ENCODE results near the gene ABLIM3.

Gene ABLIM3

GRCh38 chr5:149237662-149238061 lies 96.4 kb downstream of the ABLIM3 start:
- peaks cover 0 to 5% of the 10 kb centered on the region in 2 donors for H3K36me3 ChIP-seq (ENCODE audit: control insufficient read depth in 2 of 2, insufficient read depth in 2 of 2, low read length in 2 of 2)
- peaks cover 2 to 10% of the 10 kb centered on the region in 2 donors for H3K27me3 ChIP-seq (ENCODE audit: control insufficient read depth in 1 of 2, insufficient read depth in 2 of 2, low read length in 2 of 2)
- H3K4me3 ChIP-seq (ENCODE audit: low read length in 2 of 2) = no peak overlapping the region
- no peak overlapping the region for H3K27ac ChIP-seq (ENCODE audit: low read length)
- no peaks in the 10 kb centered on the region for H3K9me3 ChIP-seq (ENCODE audit: control insufficient read depth in 2 of 2, low read length in 2 of 2)
- H3K9ac ChIP-seq (ENCODE audit: low read length in 2 of 2) = no peak overlapping the region
- no peaks in the 10 kb centered on the region for H3K4me1 ChIP-seq (ENCODE audit: control insufficient read depth, insufficient read depth, low read length)

- H3K27me3 ChIP-seq (ENCODE audit: control insufficient read depth in 1 of 2, insufficient read depth in 2 of 2, low read length in 2 of 2) = peaks cover 2 to 7% of the 10 kb centered on the region in 2 donors
- H3K9ac ChIP-seq (ENCODE audit: low read length in 2 of 2) = no peak overlapping the region
- peaks cover 0 to 5% of the 10 kb centered on the region in 2 donors for H3K36me3 ChIP-seq (ENCODE audit: control insufficient read depth in 2 of 2, insufficient read depth in 2 of 2, low read length in 2 of 2)
- no peaks in the 10 kb centered on the region for H3K4me1 ChIP-seq (ENCODE audit: control insufficient read depth, insufficient read depth, low read length)
- H3K4me3 ChIP-seq (ENCODE audit: low read length in 2 of 2) = no peak overlapping the region
- no peaks in the 10 kb centered on the region for H3K9me3 ChIP-seq (ENCODE audit: control insufficient read depth in 2 of 2, low read length in 2 of 2)
- no peak overlapping the region for H3K27ac ChIP-seq (ENCODE audit: low read length)
Observed at GRCh38 chr5:149238540-149238939, 97.2 kb downstream of the ABLIM3 start.

- Histone ChIP-seq H3K27me3 (ENCODE audit: control insufficient read depth in 1 of 2, insufficient read depth in 2 of 2, low read length in 2 of 2) (peaks cover 2 to 7% of the 10 kb centered on the region in 2 donors), H3K4me1 (ENCODE audit: control insufficient read depth, insufficient read depth, low read length) (no peaks in the 10 kb centered on the region), H3K27ac (ENCODE audit: low read length) (no peak overlapping the region), H3K9ac (ENCODE audit: low read length in 2 of 2) (no peak overlapping the region), H3K9me3 (ENCODE audit: control insufficient read depth in 2 of 2, low read length in 2 of 2) (no peaks in the 10 kb centered on the region), H3K36me3 (ENCODE audit: control insufficient read depth in 2 of 2, insufficient read depth in 2 of 2, low read length in 2 of 2) (peaks cover 0 to 2% of the 10 kb centered on the region in 2 donors), H3K4me3 (ENCODE audit: low read length in 2 of 2) (no peak overlapping the region)
Observed at GRCh38 chr5:149239917-149240316, 98.6 kb downstream of the ABLIM3 start.

GRCh38 chr5:149240354-149240998 lies 99.2 kb downstream of the ABLIM3 start:
- Histone ChIP-seq H3K27ac (ENCODE audit: low read length) (no peak overlapping the region), H3K27me3 (ENCODE audit: control insufficient read depth in 1 of 2, insufficient read depth in 2 of 2, low read length in 2 of 2) (peaks cover 2 to 5% of the 10 kb centered on the region in 2 donors), H3K9ac (ENCODE audit: low read length in 2 of 2) (no peak overlapping the region), H3K4me1 (ENCODE audit: control insufficient read depth, insufficient read depth, low read length) (no peaks in the 10 kb centered on the region), H3K9me3 (ENCODE audit: control insufficient read depth in 2 of 2, low read length in 2 of 2) (no peaks in the 10 kb centered on the region), H3K36me3 (ENCODE audit: control insufficient read depth in 2 of 2, insufficient read depth in 2 of 2, low read length in 2 of 2) (peaks cover 0 to 2% of the 10 kb centered on the region in 2 donors), H3K4me3 (ENCODE audit: low read length in 2 of 2) (no peak overlapping the region)

GRCh38 chr5:149242339-149242738 lies 101.0 kb downstream of the ABLIM3 start:
- Histone ChIP-seq H3K36me3 (ENCODE audit: control insufficient read depth in 2 of 2, insufficient read depth in 2 of 2, low read length in 2 of 2) (peaks cover 0 to 2% of the 10 kb centered on the region in 2 donors), H3K4me1 (ENCODE audit: control insufficient read depth, insufficient read depth, low read length) (no peaks in the 10 kb centered on the region), H3K27me3 (ENCODE audit: control insufficient read depth in 1 of 2, insufficient read depth in 2 of 2, low read length in 2 of 2) (peaks cover 0 to 2% of the 10 kb centered on the region in 2 donors), H3K9me3 (ENCODE audit: control insufficient read depth in 2 of 2, low read length in 2 of 2) (no peaks in the 10 kb centered on the region), H3K27ac (ENCODE audit: low read length) (no peak overlapping the region), H3K9ac (ENCODE audit: low read length in 2 of 2) (no peak overlapping the region), H3K4me3 (ENCODE audit: low read length in 2 of 2) (no peak overlapping the region)

GRCh38 chr5:149246906-149247305 lies 105.6 kb downstream of the ABLIM3 start:
- H3K27me3 ChIP-seq (ENCODE audit: control insufficient read depth in 1 of 2, insufficient read depth in 2 of 2, low read length in 2 of 2) = no peaks in the 10 kb centered on the region
- H3K4me1 ChIP-seq (ENCODE audit: control insufficient read depth, insufficient read depth, low read length) = no peaks in the 10 kb centered on the region
- no peaks in the 10 kb centered on the region for H3K36me3 ChIP-seq (ENCODE audit: control insufficient read depth in 2 of 2, insufficient read depth in 2 of 2, low read length in 2 of 2)
- H3K4me3 ChIP-seq (ENCODE audit: low read length in 2 of 2) = no peak overlapping the region
- no peak overlapping the region for H3K27ac ChIP-seq (ENCODE audit: low read length)
- no peak overlapping the region for H3K9ac ChIP-seq (ENCODE audit: low read length in 2 of 2)
- no peaks in the 10 kb centered on the region for H3K9me3 ChIP-seq (ENCODE audit: control insufficient read depth in 2 of 2, low read length in 2 of 2)

- Histone ChIP-seq H3K36me3 (ENCODE audit: control insufficient read depth in 2 of 2, insufficient read depth in 2 of 2, low read length in 2 of 2) (no peaks in the 10 kb centered on the region), H3K9ac (ENCODE audit: low read length in 2 of 2) (no peak overlapping the region), H3K27ac (ENCODE audit: low read length) (no peak overlapping the region), H3K4me3 (ENCODE audit: low read length in 2 of 2) (no peak overlapping the region), H3K4me1 (ENCODE audit: control insufficient read depth, insufficient read depth, low read length) (no peaks in the 10 kb centered on the region), H3K27me3 (ENCODE audit: control insufficient read depth in 1 of 2, insufficient read depth in 2 of 2, low read length in 2 of 2) (no peaks in the 10 kb centered on the region), H3K9me3 (ENCODE audit: control insufficient read depth in 2 of 2, low read length in 2 of 2) (no peaks in the 10 kb centered on the region)
Observed at GRCh38 chr5:149247726-149248125, 106.4 kb downstream of the ABLIM3 start.

- Histone ChIP-seq H3K4me3 (ENCODE audit: low read length in 2 of 2) (no peak overlapping the region), H3K36me3 (ENCODE audit: control insufficient read depth in 2 of 2, insufficient read depth in 2 of 2, low read length in 2 of 2) (no peaks in the 10 kb centered on the region), H3K27me3 (ENCODE audit: control insufficient read depth in 1 of 2, insufficient read depth in 2 of 2, low read length in 2 of 2) (peaks cover 0 to 2% of the 10 kb centered on the region in 2 donors), H3K4me1 (ENCODE audit: control insufficient read depth, insufficient read depth, low read length) (no peaks in the 10 kb centered on the region), H3K27ac (ENCODE audit: low read length) (no peak overlapping the region), H3K9ac (ENCODE audit: low read length in 2 of 2) (no peak overlapping the region), H3K9me3 (ENCODE audit: control insufficient read depth in 2 of 2, low read length in 2 of 2) (no peaks in the 10 kb centered on the region)
Observed at GRCh38 chr5:149251546-149251945, 110.3 kb downstream of the ABLIM3 start.

- no peak overlapping the region for H3K27ac ChIP-seq (ENCODE audit: low read length)
- no peaks in the 10 kb centered on the region for H3K36me3 ChIP-seq (ENCODE audit: control insufficient read depth in 2 of 2, insufficient read depth in 2 of 2, low read length in 2 of 2)
- no peaks in the 10 kb centered on the region for H3K9me3 ChIP-seq (ENCODE audit: control insufficient read depth in 2 of 2, low read length in 2 of 2)
- H3K4me1 ChIP-seq (ENCODE audit: control insufficient read depth, insufficient read depth, low read length) = no peaks in the 10 kb centered on the region
- H3K9ac ChIP-seq (ENCODE audit: low read length in 2 of 2) = no peak overlapping the region
- no peak overlapping the region for H3K4me3 ChIP-seq (ENCODE audit: low read length in 2 of 2)
- peaks cover 0 to 2% of the 10 kb centered on the region in 2 donors for H3K27me3 ChIP-seq (ENCODE audit: control insufficient read depth in 1 of 2, insufficient read depth in 2 of 2, low read length in 2 of 2)
Observed at GRCh38 chr5:149254506-149254905, 113.2 kb downstream of the ABLIM3 start.

- no peaks in the 10 kb centered on the region for H3K36me3 ChIP-seq (ENCODE audit: control insufficient read depth in 2 of 2, insufficient read depth in 2 of 2, low read length in 2 of 2)
- H3K4me1 ChIP-seq (ENCODE audit: control insufficient read depth, insufficient read depth, low read length) = no peaks in the 10 kb centered on the region
- H3K9me3 ChIP-seq (ENCODE audit: control insufficient read depth in 2 of 2, low read length in 2 of 2) = no peaks in the 10 kb centered on the region
- peaks cover 0 to 6% of the 10 kb centered on the region in 2 donors for H3K27me3 ChIP-seq (ENCODE audit: control insufficient read depth in 1 of 2, insufficient read depth in 2 of 2, low read length in 2 of 2)
- H3K9ac ChIP-seq (ENCODE audit: low read length in 2 of 2) = no peak overlapping the region
- H3K4me3 ChIP-seq (ENCODE audit: low read length in 2 of 2) = no peak overlapping the region
- H3K27ac ChIP-seq (ENCODE audit: low read length) = no peak overlapping the region
Observed at GRCh38 chr5:149256451-149256850, 115.2 kb downstream of the ABLIM3 start.

GRCh38 chr5:149257131-149257530 lies 115.8 kb downstream of the ABLIM3 start:
- Histone ChIP-seq H3K9me3 (ENCODE audit: control insufficient read depth in 2 of 2, low read length in 2 of 2) (no peaks in the 10 kb centered on the region), H3K4me3 (ENCODE audit: low read length in 2 of 2) (no peak overlapping the region), H3K36me3 (ENCODE audit: control insufficient read depth in 2 of 2, insufficient read depth in 2 of 2, low read length in 2 of 2) (no peaks in the 10 kb centered on the region), H3K4me1 (ENCODE audit: control insufficient read depth, insufficient read depth, low read length) (no peaks in the 10 kb centered on the region), H3K9ac (ENCODE audit: low read length in 2 of 2) (no peak overlapping the region), H3K27ac (ENCODE audit: low read length) (no peak overlapping the region), H3K27me3 (ENCODE audit: control insufficient read depth in 1 of 2, insufficient read depth in 2 of 2, low read length in 2 of 2) (peaks cover 0 to 6% of the 10 kb centered on the region in 2 donors)

Data from stomach smooth muscle (tissue), 2 donors.